OCI-LY1 (cell line): ENCODE data around the gene EMD.
"Not testable (repeated sequence)": the region's sequence is repeated elsewhere in the genome, so short reads cannot be mapped to it uniquely, and the experiment has no call there.

ENCODE experiments used
- H2AFZ ChIP-seq: fragments of 200-600 bp; sonication (generic), shearing (Covaris generic); 2 replicates; pipeline ENCODE4 v1.6.0; 2014; ENCODE audit warnings: antibody characterized with exemption, mild to moderate bottlenecking, low read length
- H3F3A ChIP-seq: fragments of 200-600 bp; sonication (generic), shearing (Covaris generic); 2 replicates; pipeline ENCODE4 v1.6.0; 2014; ENCODE audit warnings: mild to moderate bottlenecking, antibody characterized with exemption, low read length, moderate library complexity; ENCODE audit not compliant: insufficient read depth
- H3K27ac ChIP-seq: fragments of 200-600 bp; sonication (generic); 2 replicates; pipeline ENCODE4 v1.5.1; 2014; ENCODE audit warnings: low read length, mixed run types, mild to moderate bottlenecking, low read depth; ENCODE audit not compliant: poor library complexity, severe bottlenecking
- H3K27me3 ChIP-seq: fragments of 200-600 bp; sonication (generic); 2 replicates; pipeline ENCODE4 v1.6.0; 2014; ENCODE audit warnings: antibody characterized with exemption, mild to moderate bottlenecking, low read length, moderate library complexity; ENCODE audit not compliant: insufficient read depth
- H3K36me3 ChIP-seq: fragments of 200-600 bp; sonication (generic); 2 replicates; pipeline ENCODE4 v1.6.1; 2014; ENCODE audit warnings: mild to moderate bottlenecking, antibody characterized with exemption, low read length, moderate library complexity, mixed read lengths; ENCODE audit not compliant: insufficient read depth
- H3K4me1 ChIP-seq: fragments of 200-600 bp; sonication (generic); 2 replicates; pipeline ENCODE4 v1.5.1; 2014; ENCODE audit warnings: mild to moderate bottlenecking, low read length, moderate library complexity; ENCODE audit not compliant: insufficient read depth, severe bottlenecking
- H3K4me2 ChIP-seq: fragments of 200-600 bp; sonication (generic), shearing (Covaris generic); 2 replicates; pipeline ENCODE4 v1.6.1; 2014; ENCODE audit warnings: low read length
- H3K4me3 ChIP-seq: fragments of 200-600 bp; sonication (generic); 2 replicates; pipeline ENCODE4 v1.5.1; 2014; ENCODE audit warnings: low read length, low read depth, mild to moderate bottlenecking, mixed read lengths; ENCODE audit not compliant: poor library complexity, severe bottlenecking
- H3K79me2 ChIP-seq: fragments of 200-600 bp; shearing (Covaris generic); 2 replicates; pipeline ENCODE4 v1.6.1; 2016; ENCODE audit warnings: mixed run types, low read length, mixed read lengths; ENCODE audit not compliant: insufficient read depth
- H3K9ac ChIP-seq: fragments of 200-600 bp; sonication (generic), shearing (Covaris generic); 2 replicates; pipeline ENCODE4 v1.6.1; 2014; ENCODE audit warnings: mild to moderate bottlenecking, low read length, mixed read lengths
- H3K9me2 ChIP-seq: fragments of 200-600 bp; sonication (generic), shearing (Covaris generic); 2 replicates; pipeline ENCODE4 v1.6.1; 2014; ENCODE audit warnings: low read depth, mild to moderate bottlenecking, low read length, mixed read lengths
- H3K9me3 ChIP-seq: fragments of 200-600 bp; shearing (Covaris generic); 2 replicates; pipeline ENCODE4 v1.6.1; 2014; ENCODE audit warnings: low read length, mixed read lengths
- H4K20me1 ChIP-seq: fragments of 200-600 bp; sonication (generic), shearing (Covaris generic); 2 replicates; pipeline ENCODE4 v1.6.0; 2016; ENCODE audit warnings: mild to moderate bottlenecking, low read length; ENCODE audit not compliant: insufficient read depth
- CTCF ChIP-seq: fragments of 200-600 bp; sonication (generic), shearing (Covaris generic); IDR thresholded peaks from 2 replicates; pipeline ENCODE4 v1.5.1; 2017; ENCODE audit warnings: mild to moderate bottlenecking, antibody characterized with exemption, low read length, moderate library complexity, mixed read lengths
- EZH2 ChIP-seq: fragments of 200-600 bp; sonication (generic), shearing (Covaris generic); IDR thresholded peaks from 2 replicates; pipeline ENCODE4 v1.8.0; 2017; ENCODE audit warnings: borderline replicate concordance, mixed run types, mild to moderate bottlenecking, antibody characterized with exemption, low read length, moderate library complexity, mixed read lengths

EMD gene

GRCh38 chrX:154399527-154400368, 20.7 kb downstream of the EMD start:
- no peaks in the 10 kb centered on the region for H3K27me3 ChIP-seq
- peak overlapping the region; percentile 99 for H3K4me3 ChIP-seq
- peak overlapping the region; percentile 95 for H3K4me2 ChIP-seq
- H4K20me1 ChIP-seq: no peaks in the 10 kb centered on the region
- H3K27ac ChIP-seq: peak overlapping the region; percentile 97
- H3K36me3 ChIP-seq: peaks cover 34% of the 10 kb centered on the region
- no peak overlapping the region for H2AFZ ChIP-seq
- peaks cover 3% of the 10 kb centered on the region; the same call in 1 of the 2 replicates for H3K79me2 ChIP-seq
- peaks cover 10% of the 10 kb centered on the region for H3F3A ChIP-seq
- peak overlapping the region; percentile 99 for H3K9ac ChIP-seq
- no peaks in the 10 kb centered on the region for H3K9me2 ChIP-seq
- no peaks in the 10 kb centered on the region for H3K9me3 ChIP-seq
- H3K4me1 ChIP-seq: peaks cover 22% of the 10 kb centered on the region
- TF ChIP-seq EZH2: no peak
- no peak for TF ChIP-seq CTCF

- H3K4me3 ChIP-seq, H3K9me3 ChIP-seq, H3K79me2 ChIP-seq, H3K27me3 ChIP-seq, H3K9me2 ChIP-seq, H3K9ac ChIP-seq, H4K20me1 ChIP-seq, H2AFZ ChIP-seq: not testable (repeated sequence)
- H3K4me2 ChIP-seq: peak overlapping the region; percentile 95; the same call in 1 of the 2 replicates
- H3K4me1 ChIP-seq: peaks cover 22% of the 10 kb centered on the region
- peaks cover 34% of the 10 kb centered on the region for H3K36me3 ChIP-seq
- H3F3A ChIP-seq: peaks cover 10% of the 10 kb centered on the region
- H3K27ac ChIP-seq: peak overlapping the region; percentile 97
Observed at GRCh38 chrX:154400369-154400817, 21.3 kb downstream of the EMD start.

GRCh38 chrX:154401045-154401799, 22.1 kb downstream of the EMD start:
- Histone ChIP-seq H3K9ac (no peak overlapping the region), H3K9me2 (no peaks in the 10 kb centered on the region), H3K27ac (peak overlapping the region; percentile 46), H3F3A (peaks cover 10% of the 10 kb centered on the region), H3K9me3 (no peaks in the 10 kb centered on the region), H3K4me3 (no peak overlapping the region), H3K4me2 (no peak overlapping the region), H4K20me1 (no peaks in the 10 kb centered on the region), H3K27me3 (no peaks in the 10 kb centered on the region), H2AFZ (no peak overlapping the region), H3K4me1 (peaks cover 22% of the 10 kb centered on the region), H3K36me3 (peaks cover 34% of the 10 kb centered on the region), H3K79me2 (peaks cover 3% of the 10 kb centered on the region; the same call in 1 of the 2 replicates)
- TF ChIP-seq EZH2: no peak

GRCh38 chrX:154401918-154402621, 23.0 kb downstream of the EMD start:
- peak overlapping the region; percentile 51 for H3K27ac ChIP-seq
- H3K79me2 ChIP-seq: peaks cover 3% of the 10 kb centered on the region; the same call in 1 of the 2 replicates
- no peak overlapping the region for H2AFZ ChIP-seq
- H3F3A ChIP-seq: peaks cover 10% of the 10 kb centered on the region
- H3K9me2 ChIP-seq: no peaks in the 10 kb centered on the region
- TF ChIP-seq CTCF: no peak
- TF ChIP-seq EZH2: no peak
- H3K4me3 ChIP-seq: no peak overlapping the region
- H3K36me3 ChIP-seq: peaks cover 34% of the 10 kb centered on the region
- no peak overlapping the region for H3K4me2 ChIP-seq
- H3K4me1 ChIP-seq: peaks cover 20% of the 10 kb centered on the region
- no peaks in the 10 kb centered on the region for H3K27me3 ChIP-seq
- H3K9me3 ChIP-seq: no peaks in the 10 kb centered on the region
- no peak overlapping the region for H3K9ac ChIP-seq
- no peaks in the 10 kb centered on the region for H4K20me1 ChIP-seq
